Activated naive CD4-positive, alpha-beta T cell treated with anti-CD3 and anti-CD28 coated beads, Interleukin-2, amount 50 U/mL, for 16 hours (primary cell): Measurements from ENCODE around the gene DUSP3.

Experiments used
- DNase-seq: peaks from one replicate; pipeline ENCODE4 v3.0.0-alpha.2; 2020

DUSP3 gene

GRCh38 chr17:43767053-43767712, 11.6 kb downstream of the DUSP3 start:
- no peak for DNase-seq

- peak; percentile 55 for DNase-seq
Observed at GRCh38 chr17:43766413-43767052, 12.2 kb downstream of the DUSP3 start.

GRCh38 chr17:43760254-43760852, 18.4 kb downstream of the DUSP3 start:
- peak; percentile 91 for DNase-seq

GRCh38 chr17:43759836-43760235, 18.9 kb downstream of the DUSP3 start:
- no peak for DNase-seq

- no peak for DNase-seq
Observed at GRCh38 chr17:43758497-43759174, 20.1 kb downstream of the DUSP3 start, which contains the start of gene SOST. Gene SOST, minus strand, starts transcription at chr17:43758791. Its CDS starts 50 bp downstream, at chr17:43758741.

- DNase-seq: no peak
Observed at GRCh38 chr17:43758086-43758485, 20.7 kb downstream of the DUSP3 start.

GRCh38 chr17:43757171-43757660, 21.6 kb downstream of the DUSP3 start:
- no peak for DNase-seq

- DNase-seq: no peak
Observed at GRCh38 chr17:43756201-43756600, 22.6 kb downstream of the DUSP3 start.

- DNase-seq: no peak
Observed at GRCh38 chr17:43755389-43755875, 23.3 kb downstream of the DUSP3 start.

- DNase-seq: no peak
Observed at GRCh38 chr17:43754947-43755346, 23.8 kb downstream of the DUSP3 start.

GRCh38 chr17:43753493-43754129, 25.2 kb downstream of the DUSP3 start:
- no peak for DNase-seq

- DNase-seq: no peak
Observed at GRCh38 chr17:43750153-43750552, 28.6 kb downstream of the DUSP3 start.

- no peak for DNase-seq
Observed at GRCh38 chr17:43745541-43745940, 33.2 kb downstream of the DUSP3 start.

GRCh38 chr17:43741636-43742035, 37.1 kb downstream of the DUSP3 start:
- DNase-seq: no peak

GRCh38 chr17:43740541-43740940, 38.2 kb downstream of the DUSP3 start:
- DNase-seq: no peak

- no peak for DNase-seq
Observed at GRCh38 chr17:43737722-43738121, 41.1 kb downstream of the DUSP3 start.

- no peak for DNase-seq
Observed at GRCh38 chr17:43736389-43736788, 42.4 kb downstream of the DUSP3 start.

- no peak for DNase-seq
Observed at GRCh38 chr17:43734376-43734775, 44.4 kb downstream of the DUSP3 start.

GRCh38 chr17:43733956-43734355, 44.8 kb downstream of the DUSP3 start:
- no peak for DNase-seq

- no peak for DNase-seq
Observed at GRCh38 chr17:43732958-43733357, 45.8 kb downstream of the DUSP3 start.

GRCh38 chr17:43728081-43728480, 50.7 kb downstream of the DUSP3 start:
- no peak for DNase-seq

- no peak for DNase-seq
Observed at GRCh38 chr17:43723697-43724359, 54.9 kb downstream of the DUSP3 start.
